Activated naive CD4-positive, alpha-beta T cell treated with anti-CD3 and anti-CD28 coated beads, Interleukin-2, amount 50 U/mL, for 16 hours (primary cell): ENCODE measurements around the gene XPR1.
"Not testable (repeated sequence)": the region's sequence is repeated elsewhere in the genome, so short reads cannot be mapped to it uniquely, and the experiment has no call there.

Experiments used
- DNase-seq: peaks from one replicate; pipeline ENCODE4 v3.0.0-alpha.2; 2020

Gene XPR1

GRCh38 chr1:180786624-180787023 lies 154.8 kb downstream of the XPR1 start:
- no peak for DNase-seq

DNA sequence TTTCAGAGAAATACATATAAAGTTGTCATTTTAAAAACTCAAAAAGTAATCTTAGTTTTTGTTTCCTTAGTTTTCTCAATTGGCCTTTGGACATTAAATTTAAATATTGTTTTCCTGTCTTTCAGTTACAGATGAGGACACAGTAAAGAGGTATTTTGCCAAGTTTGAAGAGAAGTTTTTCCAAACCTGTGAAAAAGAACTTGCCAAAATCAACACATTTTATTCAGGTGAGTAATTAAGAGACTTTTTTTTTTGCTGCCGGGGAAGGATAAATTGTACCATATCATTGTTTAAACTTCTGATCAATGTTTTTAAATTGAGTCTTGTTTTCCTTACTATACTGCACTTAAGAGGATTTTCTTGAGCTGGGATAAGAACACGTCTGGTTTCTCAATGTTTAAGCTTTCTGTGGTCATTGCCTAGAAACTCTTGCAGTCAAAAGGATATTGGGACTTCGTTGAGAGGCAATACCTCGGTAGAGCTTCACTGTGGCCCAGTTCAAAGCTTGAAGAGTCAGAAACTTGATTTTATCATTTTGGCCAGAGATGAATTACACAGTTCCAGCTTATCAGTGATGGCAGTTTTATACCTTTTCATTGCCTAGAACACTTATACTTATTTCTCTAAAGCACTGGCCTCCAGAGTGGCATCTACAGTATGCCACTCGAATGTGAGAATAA lies 155.9 kb downstream of the XPR1 start:
- DNase-seq, result no peak

DNA sequence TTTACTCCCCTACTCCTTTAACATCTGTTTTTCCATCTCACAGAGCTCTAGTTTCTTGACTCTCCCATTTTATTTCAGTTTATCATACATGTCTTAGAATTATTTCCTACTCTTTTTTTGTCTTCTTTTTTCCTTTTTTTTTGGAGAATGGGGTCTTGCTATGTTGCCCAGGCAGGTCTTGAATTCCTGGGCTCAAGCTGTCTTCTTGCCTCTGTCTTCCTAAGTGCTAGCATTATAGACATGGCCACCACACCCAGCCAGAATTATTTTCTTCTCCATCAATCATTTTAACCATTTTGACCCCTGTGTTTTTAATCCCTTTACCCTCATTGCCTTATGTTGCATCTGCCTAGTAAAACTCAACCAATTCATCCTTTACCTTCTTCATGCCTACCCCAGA lies 157.6 kb downstream of the XPR1 start:
- no peak for DNase-seq

DNA sequence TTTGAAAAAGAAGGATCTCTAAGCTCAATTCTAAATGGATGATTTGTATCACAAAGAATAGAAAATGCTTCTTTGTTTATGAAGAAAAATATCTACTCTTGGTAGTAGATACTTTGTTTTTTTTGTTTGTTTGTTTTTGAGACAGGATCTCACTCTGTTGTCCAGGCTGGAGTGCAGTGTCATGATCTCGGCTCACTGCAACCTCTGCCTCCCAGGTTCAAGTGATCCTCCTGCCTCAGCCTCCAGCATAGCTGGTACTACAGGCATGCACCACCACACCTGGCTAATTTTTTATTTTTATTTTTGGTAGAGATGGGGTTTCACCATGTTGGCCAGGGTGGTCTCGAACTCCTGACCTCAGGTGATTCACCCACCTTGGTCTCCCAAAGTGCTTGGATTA lies 159.3 kb downstream of the XPR1 start:
- DNase-seq, result not testable (repeated sequence)

DNA sequence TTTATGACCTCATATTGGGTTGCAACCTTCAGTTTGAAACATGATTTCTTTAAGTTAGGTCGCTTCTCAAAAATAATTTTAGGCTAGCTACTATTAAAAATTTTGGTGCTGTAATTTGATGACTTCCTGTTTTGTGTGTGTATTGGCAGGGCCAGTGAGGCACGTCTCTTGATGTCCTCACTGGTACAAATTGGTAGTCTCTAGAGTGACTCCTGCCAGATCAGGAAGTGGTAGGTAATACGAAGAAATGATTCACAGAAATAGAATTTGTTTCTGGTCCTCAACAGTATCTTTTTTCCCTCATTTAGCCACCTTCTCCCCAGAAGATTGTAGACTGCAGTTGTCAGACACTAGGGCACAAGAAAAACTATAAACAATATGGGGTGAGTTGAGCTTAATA lies 160.0 kb downstream of the XPR1 start:
- no peak for DNase-seq

DNA sequence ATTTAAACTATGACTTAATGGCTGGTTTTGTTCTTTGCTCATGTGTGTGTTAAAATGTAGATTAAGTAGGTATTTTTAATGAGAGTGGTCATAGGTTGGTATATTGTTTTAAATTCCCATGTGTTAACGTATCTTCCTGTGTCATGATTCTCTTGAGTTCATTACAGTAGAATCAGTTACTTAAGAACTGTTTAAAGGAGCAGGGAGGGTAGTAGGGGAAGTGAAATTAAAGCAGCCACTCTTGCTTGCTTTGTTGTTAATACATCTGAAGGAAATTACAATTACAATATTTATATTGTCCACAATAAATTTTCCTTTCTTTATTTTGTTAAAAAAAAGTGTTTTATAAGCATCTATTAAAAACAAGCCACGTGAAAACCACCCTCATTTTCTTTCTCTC lies 161.6 kb downstream of the XPR1 start:
- DNase-seq, result no peak

- DNase-seq, result no peak
These were observed 165.2 kb downstream of the XPR1 start for GRCh38 chr1:180796897-180797640.

DNA sequence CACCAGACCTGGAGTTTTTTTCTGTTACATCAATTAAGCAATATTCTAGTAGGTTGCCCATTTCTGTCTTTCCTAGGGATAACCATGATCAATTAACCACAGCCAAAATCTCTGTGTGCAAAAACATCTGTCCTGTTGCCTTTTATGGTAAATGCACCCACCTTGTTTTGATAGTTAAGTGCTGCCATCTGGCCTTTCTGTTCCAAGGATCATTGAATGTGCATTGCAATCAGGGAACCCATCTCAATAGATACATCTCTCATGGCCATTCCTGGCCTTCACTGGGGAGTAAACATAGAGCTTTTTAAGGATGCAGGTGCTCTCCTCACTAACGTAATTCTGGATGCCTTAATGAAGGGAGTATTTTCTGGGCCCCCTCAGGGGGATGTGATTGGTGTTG lies 169.1 kb downstream of the XPR1 start:
- no peak for DNase-seq

DNA sequence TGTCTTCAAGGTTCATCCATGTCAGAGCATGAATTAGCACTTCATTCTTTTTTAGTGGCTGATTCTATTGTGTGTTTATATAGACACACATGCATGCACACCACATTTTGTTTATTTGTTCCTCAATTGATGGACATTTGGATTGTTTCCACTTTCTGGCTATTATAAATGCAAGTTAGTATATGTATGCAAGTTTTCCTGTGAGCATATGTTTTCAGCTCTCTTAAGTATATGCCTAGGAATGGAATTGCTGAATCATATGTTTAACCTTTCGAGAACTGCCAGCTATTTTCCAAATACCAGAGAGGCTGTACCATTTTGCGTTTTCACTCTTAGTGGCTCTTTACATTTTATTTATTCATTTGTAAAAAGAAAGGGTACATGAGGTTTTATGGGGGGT lies 171.0 kb downstream of the XPR1 start:
- no peak for DNase-seq

GRCh38 chr1:180805316-180805715 lies 173.5 kb downstream of the XPR1 start:
- DNase-seq, result no peak

- DNase-seq, result no peak
These were observed 179.5 kb downstream of the XPR1 start for GRCh38 chr1:180811298-180811697.

- no peak for DNase-seq
These were observed 180.1 kb downstream of the XPR1 start for GRCh38 chr1:180811886-180812285.

GRCh38 chr1:180814258-180814657 lies 182.4 kb downstream of the XPR1 start:
- no peak for DNase-seq

GRCh38 chr1:180815188-180815587 lies 183.4 kb downstream of the XPR1 start:
- no peak for DNase-seq

DNA sequence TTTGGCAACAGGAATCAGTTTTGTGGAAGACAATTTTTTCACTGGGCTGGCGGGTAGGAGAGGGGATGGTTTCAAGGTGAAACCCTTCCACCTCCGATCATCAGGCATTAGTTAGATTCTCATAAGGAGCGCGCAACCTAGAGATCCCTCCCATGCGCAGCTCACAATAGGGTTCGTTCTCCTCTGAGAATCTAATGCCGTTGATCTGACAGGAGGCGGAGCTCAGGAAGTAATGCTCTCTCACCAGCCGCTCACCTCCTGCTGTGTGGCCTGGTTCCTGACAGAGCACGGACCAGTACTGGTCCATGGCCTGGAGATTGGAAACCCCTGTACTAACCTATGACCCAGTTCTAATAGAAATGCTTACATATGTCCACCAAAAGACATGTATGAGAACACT lies 184.3 kb downstream of the XPR1 start:
- no peak for DNase-seq

DNA sequence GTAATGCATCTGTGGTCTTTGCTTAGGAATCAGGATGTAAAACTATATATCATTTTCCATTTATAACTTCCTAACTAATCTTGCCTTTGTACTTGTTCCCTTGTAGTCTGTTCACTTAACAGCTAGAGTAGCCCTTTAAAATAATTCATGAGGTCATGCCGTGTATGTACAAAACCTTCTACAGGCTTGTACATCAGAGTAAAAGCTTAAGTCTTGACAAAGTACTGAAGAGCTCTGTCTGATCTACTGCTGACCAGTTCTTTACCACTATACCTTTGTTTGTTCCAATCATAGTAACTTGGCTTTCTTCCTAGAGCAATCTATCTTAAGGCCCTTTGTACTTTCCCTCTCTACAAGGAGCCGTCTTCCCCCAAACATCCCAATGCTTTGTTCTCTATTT lies 190.1 kb downstream of the XPR1 start:
- DNase-seq, result no peak

DNA sequence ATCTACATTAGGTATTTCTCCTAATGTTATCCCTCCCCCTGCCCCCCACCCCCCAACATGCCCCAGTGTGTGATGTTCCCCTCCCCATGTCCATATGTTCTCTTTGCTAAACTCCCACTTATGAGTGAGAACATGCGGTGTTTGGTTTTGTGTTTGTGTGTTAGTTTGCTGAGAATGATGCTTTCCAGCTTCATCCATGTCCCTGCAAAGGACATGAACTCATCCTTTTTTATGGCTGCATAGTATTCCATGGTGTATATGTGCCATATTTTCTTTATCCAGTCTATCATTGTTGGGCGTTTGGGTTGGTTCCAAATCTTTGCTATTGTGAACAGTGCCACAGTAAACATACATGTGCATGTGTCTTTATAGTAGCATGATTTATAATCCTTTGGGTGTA lies 199.7 kb downstream of the XPR1 start:
- DNase-seq, result not testable (repeated sequence)

DNA sequence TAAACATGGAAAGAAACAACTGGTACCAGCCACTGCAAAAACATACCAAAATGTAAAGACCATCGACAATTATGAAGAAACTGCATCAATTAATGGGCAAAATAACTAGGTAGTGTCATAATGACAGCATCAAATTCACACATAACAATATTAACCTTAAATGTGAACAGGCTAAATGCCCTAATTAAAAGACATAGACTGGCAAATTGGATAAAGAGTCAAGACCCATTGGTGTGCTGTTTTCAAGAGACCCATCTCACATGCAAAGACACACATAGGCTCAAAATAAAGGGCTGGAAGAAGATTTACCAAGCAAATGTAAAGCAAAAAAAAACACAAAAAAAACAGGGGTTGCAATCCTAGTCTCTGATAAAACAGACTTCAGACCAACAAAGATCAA lies 201.4 kb downstream of the XPR1 start:
- DNase-seq, result not testable (repeated sequence)

DNA sequence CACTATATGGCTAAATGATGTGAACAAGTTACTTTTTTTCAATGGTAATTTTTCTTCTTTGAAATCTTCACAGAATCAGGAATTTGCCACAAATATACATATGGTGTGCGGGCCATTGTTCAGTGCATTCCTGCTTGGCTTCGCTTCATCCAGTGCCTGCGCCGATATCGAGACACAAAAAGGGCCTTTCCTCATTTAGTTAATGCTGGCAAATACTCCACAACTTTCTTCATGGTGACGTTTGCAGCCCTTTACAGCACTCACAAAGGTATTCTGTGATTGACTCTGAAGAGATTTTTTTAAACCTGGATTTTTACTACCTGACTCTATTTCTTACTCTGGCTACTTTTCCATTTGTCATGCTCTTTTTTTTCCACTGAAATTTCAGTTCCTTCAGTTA lies 204.6 kb downstream of the XPR1 start:
- no peak for DNase-seq

DNA sequence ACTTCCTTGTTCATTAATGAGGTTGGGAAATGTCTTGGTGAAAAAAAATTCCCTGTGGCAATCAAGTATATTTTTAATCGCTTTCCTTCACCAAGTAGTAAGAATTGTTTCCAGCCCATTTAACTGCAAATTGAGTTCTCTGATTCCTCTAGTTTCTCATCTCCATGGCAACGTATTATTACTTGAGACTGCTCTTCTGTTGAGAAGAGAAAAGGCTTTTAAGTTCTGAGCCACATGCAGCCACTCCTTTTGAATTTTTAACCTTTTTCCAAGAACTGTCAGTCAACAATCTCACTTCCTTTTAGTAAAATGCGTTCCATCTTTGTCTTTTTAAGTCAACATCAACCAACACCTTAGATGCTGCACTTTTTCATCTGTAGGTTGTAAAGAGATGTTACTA lies 205.2 kb downstream of the XPR1 start:
- no peak for DNase-seq

GRCh38 chr1:180838535-180838934 lies 206.7 kb downstream of the XPR1 start:
- no peak for DNase-seq

DNA sequence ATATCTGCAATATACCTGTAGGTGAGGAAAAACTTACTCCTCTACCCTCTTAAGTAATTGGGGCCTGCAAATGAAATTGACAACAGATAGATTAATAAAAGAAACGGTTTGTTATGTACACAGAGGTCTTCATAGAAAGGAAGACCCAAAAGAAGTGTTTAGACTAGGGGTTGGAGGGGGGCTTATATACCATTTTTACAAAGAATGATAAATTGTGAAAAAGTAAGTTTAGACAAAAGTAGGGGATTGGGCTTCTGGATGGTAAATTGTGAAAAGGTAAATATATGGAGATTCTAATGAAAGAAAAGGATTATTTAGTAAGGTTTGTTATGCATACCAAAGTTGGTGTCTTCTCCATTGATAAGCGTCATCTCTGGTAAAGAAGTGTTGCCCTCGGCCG lies 207.7 kb downstream of the XPR1 start:
- DNase-seq, result no peak

DNA sequence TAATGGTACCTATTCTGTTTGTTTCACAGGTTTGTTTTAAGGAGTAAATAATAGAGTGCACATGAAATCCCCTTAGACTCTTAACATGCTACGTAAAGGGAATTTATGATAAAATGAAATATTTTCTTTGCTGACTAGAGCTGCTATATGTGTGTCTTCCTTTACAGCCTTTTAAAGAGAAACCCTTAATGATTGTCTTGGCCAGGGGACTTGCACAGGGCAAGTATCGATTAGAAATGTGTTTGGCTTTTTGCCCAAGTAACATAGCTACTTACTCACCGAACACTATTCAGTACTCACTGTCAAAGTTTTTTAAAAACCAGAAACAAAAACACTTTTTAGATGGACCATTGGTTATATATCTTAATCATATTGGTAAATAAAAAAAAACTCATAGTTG lies 209.6 kb downstream of the XPR1 start:
- no peak for DNase-seq

- DNase-seq, result no peak
These were observed 210.2 kb downstream of the XPR1 start for GRCh38 chr1:180842052-180842451.
